ENCODE measurements around the gene TMEM200A. TPM values are rescaled to one million over a fixed set of nuclear protein-coding genes. Genes with fewer than 3 reads are reported as not detected.

TMEM200A gene
- total and polyA plus RNA-seq, 8 donors, result 0.23 to 8.8 (median 1.3) TPM; not detected in 2

GRCh38 chr6:130431346-130431852, 65.6 kb downstream of the TMEM200A start:
- no peak overlapping the region for H3K27ac ChIP-seq
- no peak overlapping the region for H3K4me3 ChIP-seq
- TF ChIP-seq CTCF (IDR thresholded peaks at IDR 0.05), result no peak
- TF ChIP-seq EP300 (IDR thresholded peaks at IDR 0.05), result no peak
- no peak for TF ChIP-seq POLR2A (IDR thresholded peaks at IDR 0.05)
- TF ChIP-seq POLR2AphosphoS5 (IDR thresholded peaks at IDR 0.05), result no peak
- intact Hi-C loops (cut with DNase I; ENCODE audit: low total_unique reads), result no loop called here
- H3K9me3 ChIP-seq, result no peaks in the 10 kb centered on the region
- H3K36me3 ChIP-seq, result no peaks in the 10 kb centered on the region
- WGBS, 5 donors, result 64 to 88% (median 73%) methylated on average over 4 of the region's 4 CpGs
- H3K4me1 ChIP-seq, result no peaks in the 10 kb centered on the region
- no peak for DNase-seq
- H3K27me3 ChIP-seq, result no peaks in the 10 kb centered on the region

GRCh38 chr6:130432838-130433237, 67.0 kb downstream of the TMEM200A start:
- H3K27ac ChIP-seq, result no peak overlapping the region
- H3K9me3 ChIP-seq, result no peaks in the 10 kb centered on the region
- intact Hi-C loops (cut with DNase I; ENCODE audit: low total_unique reads), result no loop called here
- WGBS, 5 donors, result 85 to 93% (median 87%) methylated on average over 4 of the region's 4 CpGs
- H3K36me3 ChIP-seq, result no peaks in the 10 kb centered on the region
- DNase-seq, result no peak
- TF ChIP-seq POLR2A (IDR thresholded peaks at IDR 0.05), result no peak
- no peak for TF ChIP-seq CTCF (IDR thresholded peaks at IDR 0.05)
- TF ChIP-seq EP300 (IDR thresholded peaks at IDR 0.05), result no peak
- TF ChIP-seq POLR2AphosphoS5 (IDR thresholded peaks at IDR 0.05), result no peak
- peaks cover 0 to 11% (median 0%) of the 10 kb centered on the region in 4 donors for H3K4me1 ChIP-seq
- H3K27me3 ChIP-seq, result no peaks in the 10 kb centered on the region
- no peak overlapping the region for H3K4me3 ChIP-seq

- Histone ChIP-seq H3K27me3 (no peaks in the 10 kb centered on the region), H3K27ac (no peak overlapping the region), H3K4me3 (no peak overlapping the region), H3K36me3 (no peaks in the 10 kb centered on the region), H3K4me1 (peaks cover 0 to 20% (median 0%) of the 10 kb centered on the region in 4 donors), H3K9me3 (no peaks in the 10 kb centered on the region)
- intact Hi-C loops (cut with DNase I; ENCODE audit: low total_unique reads), result no loop called here
- 70 to 96% (median 91%) methylated on average over 3 of the region's 3 CpGs for WGBS, 5 donors
- TF ChIP-seq POLR2A (IDR thresholded peaks at IDR 0.05) (no peak), POLR2AphosphoS5 (IDR thresholded peaks at IDR 0.05) (no peak), EP300 (IDR thresholded peaks at IDR 0.05) (no peak), CTCF (IDR thresholded peaks at IDR 0.05) (no peak)
- no peak for DNase-seq
Observed at GRCh38 chr6:130434174-130434873, 68.5 kb downstream of the TMEM200A start.

- H3K9me3 ChIP-seq, result no peaks in the 10 kb centered on the region
- no peak overlapping the region for H3K27ac ChIP-seq
- no peaks in the 10 kb centered on the region for H3K36me3 ChIP-seq
- intact Hi-C loops (cut with DNase I; ENCODE audit: low total_unique reads), result no loop called here
- no peak for DNase-seq
- TF ChIP-seq CTCF (IDR thresholded peaks at IDR 0.05), result no peak
- TF ChIP-seq POLR2A (IDR thresholded peaks at IDR 0.05), result no peak
- no peak for TF ChIP-seq POLR2AphosphoS5 (IDR thresholded peaks at IDR 0.05)
- TF ChIP-seq EP300 (IDR thresholded peaks at IDR 0.05), result no peak
- peaks cover 0 to 20% (median 0%) of the 10 kb centered on the region in 4 donors for H3K4me1 ChIP-seq
- 87 to 99% (median 96%) methylated on average over 4 of the region's 4 CpGs for WGBS, 5 donors
- no peak overlapping the region for H3K4me3 ChIP-seq
- H3K27me3 ChIP-seq, result no peaks in the 10 kb centered on the region
Observed at GRCh38 chr6:130435181-130435580, 69.4 kb downstream of the TMEM200A start.

Data from stomach (tissue), 9 donors.